ENCODE measurements around the gene STK32B.
"Not testable (repeated sequence)": the region's sequence is repeated elsewhere in the genome, so short reads cannot be mapped to it uniquely, and the experiment has no call there.

Gene STK32B

DNA sequence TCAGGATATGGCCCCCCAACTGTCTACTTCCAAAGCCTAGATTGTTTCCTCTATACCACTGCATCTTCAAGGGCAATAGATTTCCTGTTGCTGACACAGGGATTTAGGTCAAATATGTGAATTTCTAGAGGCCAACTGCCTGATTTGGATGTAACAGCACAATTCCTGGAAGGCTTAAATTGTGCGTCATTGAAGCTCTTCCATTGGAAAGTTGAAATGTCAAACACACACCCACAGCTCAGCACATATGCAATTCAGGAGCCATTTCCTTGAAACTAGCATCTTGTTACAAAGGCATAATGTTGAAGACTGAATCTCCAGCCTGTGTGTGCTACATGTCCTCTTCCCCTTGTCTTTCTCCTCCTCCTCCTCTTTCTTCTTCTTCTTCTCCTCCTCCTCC, 158.6 kb downstream of the STK32B start:
- DNase-seq (ENCODE audit: low spot score), result no peak

DNA sequence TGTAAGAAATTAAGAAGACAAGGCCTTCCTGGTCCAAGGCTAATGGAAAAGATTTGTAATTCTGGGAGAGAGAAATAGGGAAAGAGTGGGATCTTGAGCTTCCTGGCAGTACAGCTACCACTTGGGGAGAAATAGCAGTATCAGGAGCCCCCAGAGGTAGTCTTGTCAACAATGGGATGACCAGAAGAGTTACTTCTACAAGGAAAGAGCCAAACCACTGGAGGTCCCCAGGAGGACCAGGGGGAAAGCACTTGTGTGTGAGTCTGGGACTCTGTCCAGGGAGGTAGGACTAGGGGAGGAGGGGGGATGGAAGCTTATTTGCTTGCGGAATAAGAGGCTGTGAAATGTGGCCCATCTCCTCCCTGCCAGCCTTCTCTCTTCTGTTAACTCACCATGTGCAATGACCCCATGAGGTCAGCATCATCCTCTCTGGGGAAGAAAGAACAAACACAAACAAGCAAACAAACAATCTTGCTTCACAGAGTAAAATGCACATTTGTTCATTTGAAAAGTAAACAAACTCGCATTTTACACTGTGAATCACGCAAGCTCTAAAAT, 160.1 kb downstream of the STK32B start:
- DNase-seq (ENCODE audit: low spot score), result no peak

DNA sequence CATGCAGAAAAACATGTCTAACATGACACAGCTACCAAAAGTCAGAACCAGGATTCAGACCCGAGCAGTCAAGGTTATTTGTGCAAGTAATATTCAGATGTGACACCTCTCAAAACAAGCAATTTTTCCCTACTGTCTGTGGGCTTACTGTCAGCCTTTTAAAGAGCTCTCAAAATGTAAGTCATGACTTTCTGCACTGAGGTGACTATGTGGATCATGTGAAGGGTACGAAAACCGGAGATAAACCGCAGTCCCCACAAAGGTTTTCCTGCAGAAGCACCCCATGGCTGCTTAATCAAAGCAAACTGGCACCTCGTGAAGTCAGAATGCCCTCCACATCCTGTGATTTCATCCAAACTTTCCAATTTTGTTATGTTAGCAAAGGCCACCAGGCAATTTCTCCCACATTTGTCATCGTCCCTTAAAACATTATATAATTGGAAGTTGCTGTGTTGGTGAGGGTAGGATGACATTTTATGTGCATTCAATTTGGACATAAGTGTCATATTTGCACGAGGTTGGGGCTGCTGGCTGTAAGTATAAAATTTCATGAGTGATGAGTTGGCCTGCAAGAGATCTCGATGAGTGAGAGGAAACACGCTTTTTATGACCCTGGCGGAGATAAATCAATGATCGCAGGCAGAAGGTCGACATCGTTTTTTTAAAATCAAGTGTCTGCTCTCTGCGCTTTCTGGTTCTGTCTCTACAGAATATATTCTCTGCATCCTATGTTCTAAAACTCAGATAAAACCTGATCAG, 161.2 kb downstream of the STK32B start:
- DNase-seq (ENCODE audit: low spot score), result no peak

DNA sequence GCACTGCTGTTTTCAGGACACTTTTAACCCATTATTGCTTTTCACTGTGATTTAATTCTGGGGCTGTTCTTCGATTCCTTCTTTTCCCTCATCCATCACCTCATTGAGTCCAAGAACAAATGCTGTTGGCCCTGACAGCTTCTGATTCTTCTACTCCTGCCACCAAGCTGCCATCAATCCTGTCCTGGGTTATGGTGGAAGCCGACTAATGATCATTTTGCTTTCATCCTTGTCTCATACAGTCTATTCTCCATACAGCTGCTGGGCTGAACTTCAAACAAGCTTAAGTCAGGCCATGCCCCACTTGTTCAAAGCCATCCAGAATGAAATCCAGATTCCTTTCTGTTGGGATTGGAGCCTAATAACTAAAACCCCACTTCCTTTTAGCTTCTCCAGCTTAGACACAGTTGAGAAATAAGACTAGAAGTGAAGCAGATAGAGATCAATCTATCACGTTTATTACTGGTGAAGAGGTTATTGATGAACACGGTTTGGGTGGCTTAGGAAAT, 161.9 kb downstream of the STK32B start:
- DNase-seq (ENCODE audit: low spot score), result no peak

DNA sequence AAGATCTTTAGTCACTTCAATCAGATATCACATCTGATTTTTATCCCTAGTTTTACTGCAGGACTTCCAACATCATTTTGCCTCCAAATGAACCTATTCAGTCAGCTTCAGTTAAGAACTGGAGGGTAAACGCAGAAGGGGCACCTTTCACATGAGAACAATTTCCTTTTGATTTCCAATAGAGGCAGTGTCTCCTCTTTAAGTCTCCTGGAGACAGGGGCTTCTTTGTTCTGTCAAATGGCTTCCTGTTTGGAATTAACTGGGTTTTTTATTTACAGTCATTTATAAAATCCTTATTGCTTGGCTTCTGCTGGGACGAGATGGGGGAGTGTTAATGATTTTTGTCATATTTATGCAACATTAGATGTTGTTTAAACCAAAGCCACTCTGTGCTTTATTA, 164.0 kb downstream of the STK32B start:
- DNase-seq (ENCODE audit: low spot score), result no peak

DNA sequence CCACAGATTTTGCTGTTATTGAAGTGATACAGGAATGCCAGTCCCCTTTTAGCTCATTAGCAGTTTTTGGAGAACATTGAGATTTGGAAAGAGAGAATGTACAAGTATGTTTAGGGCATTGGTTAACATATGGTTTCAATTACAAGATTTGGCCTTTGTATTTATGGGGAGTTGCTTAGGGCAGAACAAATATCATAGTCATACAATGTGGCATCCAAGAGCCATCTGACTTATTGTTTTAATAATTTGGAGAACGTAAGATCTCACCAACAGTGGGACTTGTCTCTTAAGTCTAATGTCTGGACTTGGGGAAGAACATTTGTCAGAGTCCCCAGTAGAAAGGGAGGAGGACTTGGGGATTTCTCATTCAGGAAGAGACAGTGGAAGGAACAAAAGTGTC, 166.1 kb downstream of the STK32B start:
- no peak for DNase-seq (ENCODE audit: low spot score)

DNA sequence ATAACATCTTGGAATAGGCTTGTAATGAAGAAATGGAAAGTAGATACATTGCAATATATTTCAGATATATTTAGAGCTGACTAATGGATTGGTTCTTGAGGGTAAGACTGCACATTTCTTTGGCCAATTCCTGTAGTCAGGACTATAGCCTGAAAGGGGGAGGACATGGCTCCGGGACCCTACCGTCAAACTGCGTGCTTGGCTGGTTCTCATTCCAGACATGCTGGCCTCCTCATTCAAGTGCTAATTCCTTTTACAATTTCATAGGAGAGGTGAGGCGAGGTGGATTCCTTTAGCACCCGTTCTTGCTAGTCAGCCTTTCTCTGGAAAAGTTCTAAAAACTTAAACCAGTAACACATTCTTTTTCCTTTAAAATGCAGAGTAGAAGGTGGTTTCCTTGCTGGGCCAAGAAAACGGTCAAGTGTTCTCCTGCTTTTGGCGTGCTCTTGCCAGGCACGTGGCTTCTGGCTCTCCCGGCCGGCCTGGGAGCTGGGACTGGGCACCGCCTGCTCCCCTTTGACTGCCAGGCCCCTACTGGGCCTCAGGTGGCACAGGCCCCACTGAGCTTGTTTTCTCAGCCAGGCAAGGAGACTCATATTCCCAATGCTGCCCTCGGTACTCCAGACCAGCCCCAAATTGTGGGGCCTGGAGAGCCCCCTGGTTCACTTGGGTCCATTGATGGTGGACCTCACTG, 167.2 kb downstream of the STK32B start:
- DNase-seq (ENCODE audit: low spot score), result no peak

DNA sequence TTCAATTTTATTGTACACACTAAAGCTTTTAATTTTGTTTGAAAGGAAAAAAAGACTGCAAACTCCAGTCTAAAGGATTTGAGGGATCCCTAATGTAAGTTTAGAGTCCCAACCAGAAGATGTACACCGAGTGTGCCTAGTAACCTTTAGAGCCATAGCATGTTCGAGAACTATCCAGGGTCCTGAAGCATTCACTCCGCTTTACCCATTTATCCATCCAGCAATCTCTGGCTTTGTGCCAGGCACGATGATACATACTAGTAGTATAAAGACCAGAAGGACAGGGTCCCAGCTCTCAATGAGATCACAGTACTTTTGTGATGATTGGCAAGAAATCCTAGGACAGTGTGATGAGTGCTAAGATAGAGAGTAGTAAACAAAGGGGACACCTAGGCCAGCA, 168.7 kb downstream of the STK32B start:
- DNase-seq (ENCODE audit: low spot score), result peak; percentile 57

DNA sequence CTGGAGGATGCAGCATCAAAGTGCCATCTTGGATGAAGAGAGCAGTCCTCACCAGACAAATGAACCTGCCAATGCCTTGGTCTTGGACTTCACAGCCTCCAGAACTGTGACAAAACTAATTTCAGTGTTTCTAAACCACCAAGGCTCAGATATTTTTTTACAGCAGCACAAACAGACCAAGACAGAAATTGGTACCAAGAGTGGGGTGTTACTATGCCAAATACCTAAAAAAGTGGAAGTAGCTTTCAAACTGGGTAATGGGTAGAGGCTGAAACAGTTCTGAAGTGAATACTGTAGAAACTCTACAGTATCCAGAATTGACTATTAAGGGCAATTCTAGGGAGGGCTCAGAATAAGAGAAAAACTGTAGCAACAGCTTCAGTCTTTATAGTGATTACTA, 170.8 kb downstream of the STK32B start:
- no peak for DNase-seq (ENCODE audit: low spot score)

DNA sequence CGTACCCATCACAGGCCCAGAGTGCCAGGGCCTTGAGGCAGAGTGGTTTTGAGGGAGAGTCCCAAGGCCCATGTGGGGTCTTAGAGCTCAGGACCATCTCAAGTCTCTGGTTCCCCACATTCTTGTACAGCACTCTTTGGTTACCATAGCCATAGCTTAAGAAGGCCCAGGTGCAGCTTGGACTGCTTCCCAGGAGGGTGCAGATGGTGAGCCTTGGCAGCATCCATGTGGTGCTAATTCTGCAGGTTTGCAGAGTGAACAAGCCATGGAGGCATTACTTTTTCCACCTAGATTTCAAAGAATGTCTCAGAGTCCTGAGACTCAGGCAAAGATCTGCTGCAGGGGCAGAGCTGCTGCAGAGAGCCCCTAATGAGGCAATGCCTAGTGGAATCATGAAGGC, 171.7 kb downstream of the STK32B start:
- DNase-seq (ENCODE audit: low spot score), result no peak

DNA sequence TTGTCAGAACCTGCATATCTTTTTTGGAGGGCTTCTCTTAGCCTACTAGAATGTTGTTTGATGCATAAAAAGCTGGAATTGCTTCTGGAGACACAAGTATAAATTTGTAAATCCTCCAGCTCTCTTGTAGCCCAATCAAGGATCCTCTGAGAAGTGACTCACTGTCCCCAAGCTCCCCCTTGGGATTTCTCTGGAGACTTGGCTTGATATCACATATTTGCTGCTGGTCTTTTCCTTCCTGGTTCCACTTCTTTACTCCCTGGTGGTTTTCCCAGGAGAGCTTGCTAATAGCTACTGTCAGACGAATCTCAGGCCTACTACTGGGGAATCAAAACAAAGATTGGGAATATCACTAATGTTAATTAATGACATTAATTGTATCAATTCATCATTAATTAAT, 173.1 kb downstream of the STK32B start:
- DNase-seq (ENCODE audit: low spot score), result no peak

DNA sequence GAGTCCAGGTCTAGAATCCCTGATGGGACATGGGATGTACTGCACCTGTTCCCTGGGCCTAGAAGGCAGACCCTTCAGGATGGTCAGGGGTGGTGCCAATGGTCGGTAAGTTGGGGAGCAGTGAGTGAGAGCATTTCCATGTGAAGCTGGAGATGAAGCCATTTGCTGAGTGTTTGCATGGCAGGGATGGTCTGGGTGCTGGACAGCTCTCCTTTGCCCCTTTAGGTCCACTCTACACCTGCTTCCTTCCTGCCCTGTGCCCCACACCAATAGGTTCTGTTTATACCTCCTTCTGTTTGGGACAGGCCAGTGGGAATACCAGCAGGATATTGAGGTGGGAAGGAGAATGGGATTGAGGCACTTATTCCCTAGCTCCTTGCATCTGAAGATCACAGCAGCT, 181.3 kb downstream of the STK32B start:
- DNase-seq (ENCODE audit: low spot score), result no peak

DNA sequence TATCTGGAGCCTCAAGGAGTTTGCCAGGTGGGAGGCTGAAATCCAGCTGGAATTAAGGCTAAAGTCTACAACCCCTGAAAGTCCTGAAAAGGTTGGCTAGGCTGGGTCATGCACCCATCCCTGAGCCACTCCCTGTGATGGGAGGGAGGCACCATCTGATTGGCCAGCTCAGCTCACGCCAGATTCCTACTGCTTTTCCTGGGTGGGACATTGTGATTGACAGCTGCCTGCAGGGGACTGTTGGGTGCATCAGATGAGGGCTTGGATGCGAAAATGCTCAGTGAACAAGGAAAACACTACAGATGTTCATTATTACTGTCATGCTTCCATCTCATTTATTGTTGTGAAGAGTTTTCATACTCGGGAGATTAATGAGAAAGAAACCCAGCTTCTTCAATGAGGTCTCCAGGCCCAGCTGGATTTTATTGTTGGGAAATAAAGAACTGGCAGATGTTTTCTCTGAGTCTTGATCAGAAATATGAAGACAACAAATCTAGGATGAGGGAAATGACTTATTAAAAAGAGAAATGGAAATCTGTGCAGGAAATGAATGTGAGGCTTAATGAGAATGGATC, 185.9 kb downstream of the STK32B start:
- peak; percentile 47 for DNase-seq (ENCODE audit: low spot score)

DNA sequence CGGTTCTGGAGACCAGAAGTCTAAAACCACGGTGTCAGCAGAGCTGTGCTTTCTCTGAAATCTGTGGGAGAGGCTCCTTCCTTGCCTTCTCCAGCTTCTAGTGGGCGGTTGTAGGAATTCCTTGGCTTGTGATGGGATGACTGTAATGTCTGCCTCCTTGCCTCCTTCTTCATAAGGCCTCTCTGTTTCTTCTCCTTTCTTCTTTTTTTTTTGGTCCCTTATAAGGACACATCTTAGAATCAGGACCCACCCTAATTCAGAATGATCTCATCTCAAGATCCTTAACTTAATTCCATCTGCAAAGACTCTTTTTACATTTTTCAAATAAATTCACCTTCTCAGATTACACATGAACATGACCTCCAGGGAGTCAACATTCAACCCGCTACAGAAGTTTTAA, 186.9 kb downstream of the STK32B start:
- DNase-seq (ENCODE audit: low spot score), result no peak

DNA sequence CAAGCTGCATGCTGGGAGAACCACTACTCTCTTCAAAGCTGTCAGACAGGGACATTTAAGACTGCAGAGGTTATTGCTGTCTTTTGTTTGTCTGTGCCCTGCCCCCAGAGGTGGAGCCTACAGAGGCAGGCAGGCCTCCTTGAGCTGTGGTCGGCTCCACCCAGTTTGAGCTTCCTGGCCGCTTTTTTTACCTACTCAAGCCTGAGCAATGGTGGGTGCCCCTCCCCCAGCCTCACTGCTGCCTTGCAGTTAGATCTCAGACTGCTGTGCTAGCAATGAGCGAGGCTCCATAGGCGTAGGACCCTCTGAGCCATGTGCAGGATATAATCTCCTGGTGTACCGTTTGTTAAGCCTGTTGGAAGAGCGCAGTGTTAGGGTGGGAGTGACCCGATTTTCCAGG, 195.8 kb downstream of the STK32B start:
- DNase-seq (ENCODE audit: low spot score), result not testable (repeated sequence)

DNA sequence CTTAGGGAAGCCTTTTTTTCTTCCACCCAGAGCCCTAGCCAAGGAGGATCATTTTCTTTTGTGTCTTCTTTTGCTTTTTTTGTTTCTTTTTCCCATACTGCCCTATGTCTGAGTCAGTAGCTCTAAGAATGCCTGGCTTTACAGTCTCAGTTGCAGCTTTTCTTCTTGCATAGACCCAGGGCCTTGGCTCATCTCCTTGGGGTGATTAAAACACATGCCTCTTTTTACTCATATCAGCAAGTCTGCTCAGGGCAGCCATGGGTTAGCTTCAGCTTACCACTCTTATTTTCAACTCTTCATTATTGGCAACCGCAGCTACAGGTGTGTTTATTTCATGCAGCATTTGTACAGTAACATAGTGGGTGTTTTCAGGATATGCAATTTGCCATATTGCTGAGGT, 196.5 kb downstream of the STK32B start:
- DNase-seq (ENCODE audit: low spot score), result no peak

DNA sequence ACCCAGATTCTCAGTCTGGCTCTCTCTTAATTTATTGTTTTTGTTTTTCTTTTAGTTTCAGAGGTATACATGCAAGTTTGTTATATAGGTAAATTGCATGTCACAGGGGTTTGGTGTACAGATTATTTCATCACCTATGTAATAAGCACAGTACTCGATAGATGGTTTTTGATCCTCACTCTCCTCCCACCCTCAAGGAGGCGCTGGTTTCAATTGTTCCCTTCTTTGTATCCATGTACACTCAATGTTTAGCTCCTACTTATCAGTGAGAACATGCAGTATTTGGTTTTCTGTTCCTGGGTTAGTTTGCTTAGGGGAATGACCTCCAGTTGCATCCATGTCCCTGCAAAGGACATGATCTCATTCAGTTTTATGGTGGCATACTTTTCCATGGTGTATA, 198.4 kb downstream of the STK32B start:
- no peak for DNase-seq (ENCODE audit: low spot score)

DNA sequence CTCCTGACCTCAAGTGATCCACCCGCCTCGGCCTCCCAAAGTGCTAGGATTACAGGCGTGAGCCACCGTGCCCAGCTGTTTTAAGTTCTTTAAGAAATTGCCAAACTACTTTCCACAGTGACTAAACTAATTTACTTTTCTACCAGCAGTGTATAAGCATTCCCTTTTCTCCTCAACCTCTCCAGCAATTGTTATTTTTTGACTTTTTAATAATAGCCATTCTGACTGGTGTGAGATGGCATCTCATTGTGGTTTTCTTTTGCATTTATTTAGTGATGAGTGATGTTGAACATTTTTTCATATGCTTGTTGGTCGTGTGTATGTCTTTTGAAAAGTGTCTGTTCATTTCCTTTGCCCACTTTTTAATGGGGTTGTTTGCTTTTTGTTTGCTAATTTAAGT, 199.3 kb downstream of the STK32B start:
- not testable (repeated sequence) for DNase-seq (ENCODE audit: low spot score)

DNA sequence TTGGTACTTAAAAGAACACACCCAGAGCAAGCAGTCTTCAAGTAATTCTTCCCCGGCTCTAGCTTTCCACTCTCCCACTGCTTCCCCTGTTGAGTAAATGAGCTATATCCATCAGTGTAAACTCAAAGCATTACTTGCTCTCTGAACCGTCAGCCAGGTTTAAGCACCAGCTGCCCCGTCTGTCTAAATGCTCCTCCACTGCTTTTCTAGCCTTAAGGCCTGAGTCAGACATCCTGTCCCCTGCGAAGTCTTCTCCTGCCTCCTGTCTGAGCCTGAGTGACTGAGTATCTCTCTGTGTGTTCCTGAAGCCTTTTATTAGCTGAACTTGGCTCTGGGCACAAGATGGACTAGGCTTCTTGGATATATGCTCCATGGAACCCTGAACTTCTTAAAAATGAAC, 205.1 kb downstream of the STK32B start:
- DNase-seq (ENCODE audit: low spot score), result no peak

DNA sequence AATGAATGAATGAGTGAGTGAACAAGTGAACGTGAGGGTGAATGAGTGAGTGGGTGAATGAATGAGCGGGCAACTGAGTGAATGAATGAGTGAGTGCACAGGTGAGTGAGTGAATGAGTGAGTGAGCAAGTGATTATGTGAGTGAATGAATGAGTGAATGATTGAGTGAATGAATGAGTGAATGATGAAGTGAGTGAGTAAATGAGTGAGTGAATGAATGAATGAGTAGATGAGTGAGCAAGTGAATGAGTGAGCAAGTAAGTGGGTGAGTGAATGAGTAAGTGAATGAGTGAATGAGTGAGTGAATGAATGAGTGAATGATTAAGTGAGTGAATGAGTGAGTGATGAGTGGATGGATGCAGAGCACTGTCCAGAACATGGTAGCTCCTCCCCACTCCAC, 205.8 kb downstream of the STK32B start:
- no peak for DNase-seq (ENCODE audit: low spot score)

DNA sequence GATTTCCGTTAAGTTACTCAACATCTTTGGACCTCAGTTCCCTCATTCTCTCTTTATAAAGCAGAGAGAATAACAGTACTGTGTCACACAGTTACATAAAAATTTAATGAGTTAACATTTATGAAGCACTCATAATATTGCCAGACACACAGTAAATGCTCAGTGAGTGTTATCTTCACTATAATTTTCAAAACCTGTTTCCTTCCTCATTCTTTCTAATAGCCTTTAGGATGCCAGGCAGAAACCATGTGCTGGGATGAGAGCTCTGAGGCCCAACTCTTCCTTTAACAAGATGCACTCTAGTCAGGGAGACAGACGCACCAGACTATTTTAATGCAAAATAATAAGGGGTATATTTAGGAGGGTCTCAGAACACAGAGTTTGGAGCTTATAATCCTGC, 208.2 kb downstream of the STK32B start:
- no peak for DNase-seq (ENCODE audit: low spot score)

DNA sequence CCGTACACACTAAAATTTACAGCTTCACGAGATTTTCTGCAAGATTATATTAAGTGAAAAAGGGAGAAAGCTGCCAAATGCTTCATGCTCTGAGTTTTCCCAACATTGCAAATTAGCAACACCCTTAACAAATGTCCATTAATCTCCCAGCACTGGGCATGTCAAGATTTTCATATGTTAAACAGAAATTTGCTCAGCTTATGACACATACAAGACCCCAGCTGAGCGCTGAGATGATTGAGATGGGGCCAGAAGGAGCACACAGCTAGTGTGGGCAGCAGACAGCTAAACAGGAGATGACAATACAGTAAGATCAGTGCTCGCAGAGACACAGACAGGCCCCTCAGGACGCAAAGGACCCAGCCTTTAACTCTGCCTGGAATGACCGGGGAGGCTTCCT, 208.8 kb downstream of the STK32B start:
- no peak for DNase-seq (ENCODE audit: low spot score)

DNA sequence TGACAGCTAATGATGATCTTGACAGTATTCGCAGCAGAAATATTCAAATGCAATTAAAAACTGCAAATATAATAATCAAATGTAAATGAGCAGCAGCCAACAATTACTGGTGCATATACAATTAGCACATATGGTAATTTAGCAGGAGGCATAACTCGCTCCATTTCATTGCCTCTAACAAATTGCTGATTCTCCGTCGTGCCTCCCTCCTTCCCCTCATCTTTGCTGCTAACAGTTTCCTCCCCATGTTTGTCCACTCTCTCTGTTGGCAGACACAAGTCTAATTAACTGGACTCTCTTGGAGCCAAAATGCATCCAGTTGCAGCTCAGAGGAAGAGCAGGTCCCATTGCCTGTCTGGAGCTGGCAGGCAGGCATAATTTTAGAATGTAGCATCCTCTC, 210.6 kb downstream of the STK32B start:
- DNase-seq (ENCODE audit: low spot score), result no peak

Data from iPS-NIHi11 (cell line).